ENCODE results near the gene PHACTR1.

- no peak for TF ChIP-seq CTCF (IDR thresholded peaks at IDR 0.05)
- no peak for TF ChIP-seq POLR2A (IDR thresholded peaks at IDR 0.05)
These were observed 59.7 kb downstream of the PHACTR1 start for GRCh38 chr6:12776291-12776690.
